Measurements from ENCODE around the gene SCN1B.

Gene SCN1B

GRCh38 chr19:35088131-35088913 lies 58.1 kb downstream of the SCN1B start:
- H3K36me3 ChIP-seq (ENCODE audit: insufficient read depth, low read length), result no peaks in the 10 kb centered on the region
- no peaks in the 10 kb centered on the region for H4K20me1 ChIP-seq (ENCODE audit: insufficient read depth, low read length, poor library complexity, severe bottlenecking)
- TF ChIP-seq CTCF (conservative IDR thresholded peaks at IDR 0.05; ENCODE audit: low read length) (no peak), EZH2phosphoT487 (IDR thresholded peaks at IDR 0.05; ENCODE audit: borderline replicate concordance) (no peak)
- H3K79me2 ChIP-seq (ENCODE audit: insufficient read depth, low read length), result no peaks in the 10 kb centered on the region
- H3K9me2 ChIP-seq (replicated peaks; ENCODE audit: low read depth, low read length), result no peaks in the 10 kb centered on the region
- no peaks in the 10 kb centered on the region for H3K9me3 ChIP-seq (ENCODE audit: insufficient read depth, low read depth, low read length)
- H3F3A ChIP-seq (ENCODE audit: low read depth), result no peaks in the 10 kb centered on the region
- H3K9ac ChIP-seq (ENCODE audit: low read depth, low read length, poor library complexity, severe bottlenecking), result no peak overlapping the region
- H3K4me2 ChIP-seq (ENCODE audit: low read depth, low read length, poor library complexity, severe bottlenecking), result no peak overlapping the region
- no peaks in the 10 kb centered on the region for H3K27me3 ChIP-seq (ENCODE audit: insufficient read depth, low read length, poor library complexity, severe bottlenecking)
- H3K4me1 ChIP-seq (ENCODE audit: insufficient read depth, low read length, poor library complexity, severe bottlenecking), result no peaks in the 10 kb centered on the region
- H3K4me3 ChIP-seq (ENCODE audit: low read length, poor library complexity, severe bottlenecking), result no peak overlapping the region
- no peak overlapping the region for H2AFZ ChIP-seq (ENCODE audit: low read length)

GRCh38 chr19:35089554-35089953 lies 59.3 kb downstream of the SCN1B start:
- Histone ChIP-seq H3K27me3 (ENCODE audit: insufficient read depth, low read length, poor library complexity, severe bottlenecking) (no peaks in the 10 kb centered on the region), H4K20me1 (ENCODE audit: insufficient read depth, low read length, poor library complexity, severe bottlenecking) (no peaks in the 10 kb centered on the region), H3K4me2 (ENCODE audit: low read depth, low read length, poor library complexity, severe bottlenecking) (no peak overlapping the region), H3K9me3 (ENCODE audit: insufficient read depth, low read depth, low read length) (no peaks in the 10 kb centered on the region), H3K79me2 (ENCODE audit: insufficient read depth, low read length) (no peaks in the 10 kb centered on the region), H3K4me1 (ENCODE audit: insufficient read depth, low read length, poor library complexity, severe bottlenecking) (no peaks in the 10 kb centered on the region), H3K4me3 (ENCODE audit: low read length, poor library complexity, severe bottlenecking) (no peak overlapping the region), H3K9ac (ENCODE audit: low read depth, low read length, poor library complexity, severe bottlenecking) (no peak overlapping the region), H3F3A (ENCODE audit: low read depth) (no peaks in the 10 kb centered on the region), H2AFZ (ENCODE audit: low read length) (no peak overlapping the region), H3K36me3 (ENCODE audit: insufficient read depth, low read length) (no peaks in the 10 kb centered on the region), H3K9me2 (replicated peaks; ENCODE audit: low read depth, low read length) (no peaks in the 10 kb centered on the region)
- TF ChIP-seq CTCF (conservative IDR thresholded peaks at IDR 0.05; ENCODE audit: low read length) (no peak), EZH2phosphoT487 (IDR thresholded peaks at IDR 0.05; ENCODE audit: borderline replicate concordance) (no peak)
